Bronchial epithelial cell (primary cell): ENCODE results near the gene ARHGAP25. TPM values are rescaled to one million over a fixed set of nuclear protein-coding genes. Genes with fewer than 3 reads are reported as not detected.
A peak's percentile ranks its signal among the peaks of the same experiment; 100 is the strongest.

ENCODE experiments used
- DNase-seq: peaks from one replicate; pipeline ENCODE4 v3.0.0-alpha.2; 2010; ENCODE audit warnings: low read depth
- FAIRE-seq: peaks from 2 replicates; lab custom pipeline; 2011; peaks lifted over from hg19 to GRCh38; lab: Jason Lieb, UNC
- H3K27me3 ChIP-seq: 2 replicates; pipeline ENCODE4 v1.5.1; 2011; ENCODE audit warnings: low read length; ENCODE audit not compliant: control insufficient read depth, insufficient read depth
- H3K36me3 ChIP-seq: 2 replicates; pipeline ENCODE4 v1.5.1; 2011; ENCODE audit warnings: low read length; ENCODE audit not compliant: control insufficient read depth, insufficient read depth
- H3K4me3 ChIP-seq: 2 replicates; pipeline ENCODE4 v1.5.1; 2011; ENCODE audit warnings: mild to moderate bottlenecking, low read depth, low read length, control low read depth
- CTCF ChIP-seq: IDR thresholded peaks from 2 replicates; pipeline ENCODE4 v1.5.1; 2011; ENCODE audit warnings: mild to moderate bottlenecking, moderate library complexity, low read length, control low read depth, inconsistent platforms; ENCODE audit not compliant: insufficient read depth, severe bottlenecking
- total RNA-seq: library from RNA; depleted of rRNA; stranded (reverse); fragments of >200 nt; gene quantifications from 2 replicates; pipeline ENCODE4 v1.2.1, GENCODE V29; 2014

Gene ARHGAP25
- total RNA-seq, 1 donor from 2014 or later, result 0.79 TPM

GRCh38 chr2:68768951-68769350 lies 34.3 kb downstream of the ARHGAP25 start:
- no peak overlapping the region for H3K4me3 ChIP-seq
- no peak for DNase-seq

GRCh38 chr2:68769586-68770270 lies 35.1 kb downstream of the ARHGAP25 start:
- FAIRE-seq (no peak), DNase-seq (peak; percentile 88)
- H3K36me3 ChIP-seq, result no peaks in the 10 kb centered on the region
- TF ChIP-seq CTCF, result no peak
- H3K27me3 ChIP-seq, result no peaks in the 10 kb centered on the region
- no peak overlapping the region for H3K4me3 ChIP-seq

More at GRCh38 chr2:68768951-68769350, 34.3 kb downstream of the ARHGAP25 start:
- TF ChIP-seq CTCF, result no peak
- no peak for FAIRE-seq
- Histone ChIP-seq H3K36me3 (no peaks in the 10 kb centered on the region), H3K27me3 (no peaks in the 10 kb centered on the region)

GRCh38 chr2:68770271-68771111 lies 35.9 kb downstream of the ARHGAP25 start:
- FAIRE-seq, result no peak
- no peaks in the 10 kb centered on the region for H3K27me3 ChIP-seq
- DNase-seq, result no peak
- TF ChIP-seq CTCF, result no peak
- no peaks in the 10 kb centered on the region for H3K36me3 ChIP-seq
- H3K4me3 ChIP-seq, result no peak overlapping the region

- Histone ChIP-seq H3K36me3 (no peaks in the 10 kb centered on the region), H3K4me3 (no peak overlapping the region), H3K27me3 (no peaks in the 10 kb centered on the region)
- FAIRE-seq (no peak), DNase-seq (no peak)
- no peak for TF ChIP-seq CTCF
Measured at GRCh38 chr2:68771211-68771751, 36.7 kb downstream of the ARHGAP25 start.

- Histone ChIP-seq H3K36me3 (no peaks in the 10 kb centered on the region), H3K27me3 (no peaks in the 10 kb centered on the region), H3K4me3 (no peak overlapping the region)
- FAIRE-seq (no peak), DNase-seq (no peak)
- no peak for TF ChIP-seq CTCF
Measured at GRCh38 chr2:68772109-68772508, 37.5 kb downstream of the ARHGAP25 start.
